ENCODE results near the gene TOR2A. TPM values are rescaled to one million over a fixed set of nuclear protein-coding genes. Genes with fewer than 3 reads are reported as not detected.

Gene TOR2A
- polyA plus RNA-seq, 3 donors = 57.4 to 63.8 (median 60.0) TPM

DNA sequence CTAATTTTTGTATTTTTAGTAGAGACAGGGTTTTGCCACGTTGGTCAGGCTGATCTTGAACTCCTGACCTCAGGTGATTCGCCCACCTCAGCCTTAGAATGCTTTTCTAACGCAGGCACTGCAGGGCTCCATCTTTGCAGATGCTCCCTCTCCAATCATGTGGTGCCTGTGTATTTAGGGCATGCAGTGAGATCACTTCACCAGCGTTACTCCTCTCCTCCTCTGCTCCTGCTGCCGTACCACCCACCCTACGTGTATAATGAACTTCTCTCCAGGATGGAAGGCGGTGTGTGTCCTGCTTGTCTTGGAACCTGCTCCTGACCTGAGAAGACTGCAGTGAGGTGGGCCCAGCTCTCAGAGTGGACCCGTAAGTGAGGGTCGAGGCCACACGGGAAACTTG is 42.0 kb downstream of the TOR2A start:
- peaks cover 0 to 2% (median 0%) of the 10 kb centered on the region in 7 donors for H3K9me3 Mint-ChIP-seq
- no peak overlapping the region for H3K27ac Mint-ChIP-seq

DNA sequence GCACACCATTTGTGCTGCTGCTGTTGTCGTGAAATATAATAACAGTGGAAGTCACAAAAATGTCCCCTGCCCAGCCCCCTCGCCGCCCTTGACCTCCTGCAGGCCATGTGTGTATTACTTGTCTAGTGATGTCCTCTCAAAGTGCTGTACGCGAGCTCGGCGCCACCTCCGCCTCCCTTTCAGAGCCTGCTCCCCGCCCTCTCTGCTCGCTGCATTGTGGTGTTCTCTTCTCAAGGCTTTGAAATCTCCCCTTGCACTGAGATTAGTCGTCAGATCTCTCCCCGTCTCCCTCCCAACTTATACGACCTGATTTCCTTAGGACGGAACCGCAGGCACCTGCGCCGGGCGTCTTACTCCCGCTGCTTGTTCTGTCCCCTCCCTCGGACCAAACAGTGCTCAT is 43.0 kb downstream of the TOR2A start:
- intact Hi-C loops (cut with micrococcal nuclease) = loop anchor here in 1 of 2 donors (10.0 kb wide), 1 partner anchor 87 kb away; no protein-coding TSS in a partner anchor
- H3K27me3 Mint-ChIP-seq (ENCODE audit: low read depth in 3 of 3) = peaks cover 2% of the 10 kb centered on the region in 3 donors
- Histone ChIP-seq H3K9ac (ENCODE audit: insufficient read depth, low read length, poor library complexity, severe bottlenecking) (no peak overlapping the region), H3K9me3 (replicated peaks in 1 of 2; ENCODE audit: control insufficient read depth in 1 of 2, insufficient read depth in 1 of 2, low read length in 2 of 2) (no peaks in the 10 kb centered on the region), H3K4me3 (replicated peaks in 1 of 3; ENCODE audit: low read depth in 2 of 3, low read length in 3 of 3) (no peak overlapping the region), H3K27me3 (ENCODE audit: control insufficient read depth in 2 of 2, insufficient read depth in 2 of 2, low read length in 2 of 2) (no peaks in the 10 kb centered on the region), H3K4me1 (ENCODE audit: control insufficient read depth in 1 of 2, insufficient read depth in 2 of 2, low read length in 2 of 2) (no peaks in the 10 kb centered on the region), H3K79me2 (ENCODE audit: insufficient read depth, low read length) (no peaks in the 10 kb centered on the region), H3K27ac (ENCODE audit: low read depth in 1 of 2, low read length in 2 of 2) (no peak overlapping the region), H3K4me2 (replicated peaks; ENCODE audit: extremely low read depth, low read length, poor library complexity, severe bottlenecking) (no peak overlapping the region), H3K36me3 (replicated peaks in 1 of 2; ENCODE audit: control insufficient read depth in 1 of 2, insufficient read depth in 2 of 2, low read length in 2 of 2) (no peaks in the 10 kb centered on the region), H4K20me1 (ENCODE audit: insufficient read depth, low read length) (no peaks in the 10 kb centered on the region), H2AFZ (ENCODE audit: insufficient read depth, low read depth, low read length, poor library complexity, severe bottlenecking) (no peak overlapping the region)
- DNase-seq = no peak
- H3K4me1 Mint-ChIP-seq = no peaks in the 10 kb centered on the region
- no peak overlapping the region for H3K4me3 Mint-ChIP-seq
- H3K36me3 Mint-ChIP-seq = no peaks in the 10 kb centered on the region
- 98% methylated on average over 16 of the region's 20 CpGs for WGBS (ENCODE audit: insufficient coverage)
- no peak overlapping the region for H3K27ac Mint-ChIP-seq
- H3K9me3 Mint-ChIP-seq = peaks cover 0 to 2% (median 0%) of the 10 kb centered on the region in 7 donors
- TF ChIP-seq, protein P1, sequence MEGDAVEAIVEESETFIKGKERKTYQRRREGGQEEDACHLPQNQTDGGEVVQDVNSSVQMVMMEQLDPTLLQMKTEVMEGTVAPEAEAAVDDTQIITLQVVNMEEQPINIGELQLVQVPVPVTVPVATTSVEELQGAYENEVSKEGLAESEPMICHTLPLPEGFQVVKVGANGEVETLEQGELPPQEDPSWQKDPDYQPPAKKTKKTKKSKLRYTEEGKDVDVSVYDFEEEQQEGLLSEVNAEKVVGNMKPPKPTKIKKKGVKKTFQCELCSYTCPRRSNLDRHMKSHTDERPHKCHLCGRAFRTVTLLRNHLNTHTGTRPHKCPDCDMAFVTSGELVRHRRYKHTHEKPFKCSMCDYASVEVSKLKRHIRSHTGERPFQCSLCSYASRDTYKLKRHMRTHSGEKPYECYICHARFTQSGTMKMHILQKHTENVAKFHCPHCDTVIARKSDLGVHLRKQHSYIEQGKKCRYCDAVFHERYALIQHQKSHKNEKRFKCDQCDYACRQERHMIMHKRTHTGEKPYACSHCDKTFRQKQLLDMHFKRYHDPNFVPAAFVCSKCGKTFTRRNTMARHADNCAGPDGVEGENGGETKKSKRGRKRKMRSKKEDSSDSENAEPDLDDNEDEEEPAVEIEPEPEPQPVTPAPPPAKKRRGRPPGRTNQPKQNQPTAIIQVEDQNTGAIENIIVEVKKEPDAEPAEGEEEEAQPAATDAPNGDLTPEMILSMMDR (IDR thresholded peaks at IDR 0.05) = no peak

More for the DNA sequence above, 42.0 kb downstream of the TOR2A start:
- 100% methylated on average over 5 of the region's 10 CpGs for WGBS (ENCODE audit: insufficient coverage)
- Mint-ChIP-seq H3K4me3 (no peak overlapping the region), H3K4me1 (no peaks in the 10 kb centered on the region), H3K36me3 (no peaks in the 10 kb centered on the region), H3K27me3 (ENCODE audit: low read depth in 3 of 3) (peaks cover 2% of the 10 kb centered on the region in 3 donors)
- H3K27ac ChIP-seq (ENCODE audit: low read depth in 1 of 2, low read length in 2 of 2) = no peak overlapping the region
- H3K79me2 ChIP-seq (ENCODE audit: insufficient read depth, low read length) = no peaks in the 10 kb centered on the region
- no peaks in the 10 kb centered on the region for H4K20me1 ChIP-seq (ENCODE audit: insufficient read depth, low read length)
- no peak overlapping the region for H3K4me3 ChIP-seq (replicated peaks in 1 of 3; ENCODE audit: low read depth in 2 of 3, low read length in 3 of 3)
- no peaks in the 10 kb centered on the region for H3K27me3 ChIP-seq (ENCODE audit: control insufficient read depth in 2 of 2, insufficient read depth in 2 of 2, low read length in 2 of 2)
- no peak overlapping the region for H2AFZ ChIP-seq (ENCODE audit: insufficient read depth, low read depth, low read length, poor library complexity, severe bottlenecking)
- no peak overlapping the region for H3K9ac ChIP-seq (ENCODE audit: insufficient read depth, low read length, poor library complexity, severe bottlenecking)
- no peaks in the 10 kb centered on the region for H3K36me3 ChIP-seq (replicated peaks in 1 of 2; ENCODE audit: control insufficient read depth in 1 of 2, insufficient read depth in 2 of 2, low read length in 2 of 2)
- no peaks in the 10 kb centered on the region for H3K4me1 ChIP-seq (ENCODE audit: control insufficient read depth in 1 of 2, insufficient read depth in 2 of 2, low read length in 2 of 2)
- DNase-seq = no peak
- H3K4me2 ChIP-seq (replicated peaks; ENCODE audit: extremely low read depth, low read length, poor library complexity, severe bottlenecking) = no peak overlapping the region
- H3K9me3 ChIP-seq (replicated peaks in 1 of 2; ENCODE audit: control insufficient read depth in 1 of 2, insufficient read depth in 1 of 2, low read length in 2 of 2) = no peaks in the 10 kb centered on the region
- intact Hi-C loops (cut with micrococcal nuclease) = loop anchor here in 1 of 2 donors (10.0 kb wide), 1 partner anchor 88 kb away; no protein-coding TSS in a partner anchor
- TF ChIP-seq, protein P1 (IDR thresholded peaks at IDR 0.05) = no peak

All from CD14-positive monocyte (primary cell).